Loucy (cell line): ENCODE measurements around the gene CAMTA1.

ENCODE experiments used
- EZH2phosphoT487 ChIP-seq: fragments of 200-600 bp; IDR thresholded peaks from 2 replicates; pipeline ENCODE4 v1.6.1; 2018; ENCODE audit warnings: antibody characterized with exemption, mild to moderate bottlenecking, moderate library complexity, borderline replicate concordance
- TF ChIP-seq, protein P1 (sequence below): fragments of 200-600 bp; sonication (generic); conservative IDR thresholded peaks from 2 replicates; pipeline ENCODE4 v1.5.1; 2014; ENCODE audit warnings: mild to moderate bottlenecking, antibody characterized with exemption, low read length

DNA sequence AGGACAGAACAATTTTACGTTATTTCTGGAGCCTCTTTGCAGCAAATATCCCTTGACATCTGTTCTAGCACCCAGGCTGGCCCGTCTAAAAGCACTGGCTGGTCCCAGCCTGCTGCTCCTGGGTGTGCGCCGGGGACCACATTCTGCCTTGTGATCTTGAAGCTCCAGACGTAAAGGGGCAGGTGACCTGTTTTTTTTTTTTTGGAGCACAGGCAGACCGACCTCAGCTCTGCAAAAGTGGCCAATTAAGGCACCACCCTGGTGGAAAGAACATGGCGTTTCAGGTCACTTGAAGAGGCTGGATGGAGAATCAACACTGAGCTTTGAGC lies 13.8 kb upstream of the CAMTA1 start:
- TF ChIP-seq, protein P1, sequence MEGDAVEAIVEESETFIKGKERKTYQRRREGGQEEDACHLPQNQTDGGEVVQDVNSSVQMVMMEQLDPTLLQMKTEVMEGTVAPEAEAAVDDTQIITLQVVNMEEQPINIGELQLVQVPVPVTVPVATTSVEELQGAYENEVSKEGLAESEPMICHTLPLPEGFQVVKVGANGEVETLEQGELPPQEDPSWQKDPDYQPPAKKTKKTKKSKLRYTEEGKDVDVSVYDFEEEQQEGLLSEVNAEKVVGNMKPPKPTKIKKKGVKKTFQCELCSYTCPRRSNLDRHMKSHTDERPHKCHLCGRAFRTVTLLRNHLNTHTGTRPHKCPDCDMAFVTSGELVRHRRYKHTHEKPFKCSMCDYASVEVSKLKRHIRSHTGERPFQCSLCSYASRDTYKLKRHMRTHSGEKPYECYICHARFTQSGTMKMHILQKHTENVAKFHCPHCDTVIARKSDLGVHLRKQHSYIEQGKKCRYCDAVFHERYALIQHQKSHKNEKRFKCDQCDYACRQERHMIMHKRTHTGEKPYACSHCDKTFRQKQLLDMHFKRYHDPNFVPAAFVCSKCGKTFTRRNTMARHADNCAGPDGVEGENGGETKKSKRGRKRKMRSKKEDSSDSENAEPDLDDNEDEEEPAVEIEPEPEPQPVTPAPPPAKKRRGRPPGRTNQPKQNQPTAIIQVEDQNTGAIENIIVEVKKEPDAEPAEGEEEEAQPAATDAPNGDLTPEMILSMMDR = no peak
- TF ChIP-seq EZH2phosphoT487 = no peak
